HCT116 (cell line): Measurements from ENCODE around the gene SIX3. TPM values are rescaled to one million over a fixed set of nuclear protein-coding genes. Genes with fewer than 3 reads are reported as not detected.

Source experiments
- ATAC-seq: fragments of 200-7000 bp; cut with Tn5 transposase; 2 replicates; pipeline ENCODE4 v1.9.1; 2020; ENCODE audit warnings: mild to moderate bottlenecking, moderate library complexity
- BruUV-seq: library from RNA; stranded (reverse); fragments of 400-500 nt; replicated peaks from 2 replicates; lab custom pipeline; 2021; lab: Mats Ljungman, UMichigan
- CTCF ChIA-PET: fragments of 300-600 bp; sonication (Branson Sonifier 250); formaldehyde crosslinking; loops from one replicate; lab custom pipeline; 2021; ENCODE audit warnings: antibody characterized with exemption; lab: Charles Lee
- POLR2A ChIA-PET: fragments of 300-600, 350-600 bp; sonication (Branson Sonifier 250); formaldehyde crosslinking; loops from one replicate; lab custom pipeline; 2021; ENCODE audit warnings: antibody characterized with exemption; lab: Charles Lee
- RAD21 ChIA-PET, 2 experiments: fragments of 300-600 bp; sonication (Branson Sonifier 250); formaldehyde crosslinking; loops; one replicate each; lab custom pipeline; 2023; ENCODE audit warnings: low total read pairs in 2 of 2; ENCODE audit not compliant: uncharacterized antibody in 2 of 2, unreplicated experiment in 2 of 2, low non-redundant PET in 1 of 2; lab: Charles Lee
- DNase-seq: peaks from one replicate; pipeline ENCODE4 v3.0.0-alpha.2; 2010; ENCODE audit warnings: low read depth, low spot score
- H2AFZ ChIP-seq: fragments of 200-600 bp; shearing (Covaris generic), sonication (generic); 2 replicates; pipeline ENCODE4 v1.6.1; 2017; ENCODE audit warnings: low read depth, mixed run types, mixed read lengths, antibody characterized with exemption, low read length; ENCODE audit not compliant: poor library complexity, severe bottlenecking
- H3K27ac ChIP-seq: 2 replicates; pipeline ENCODE4 v1.5.1; 2012; ENCODE audit warnings: low read depth, low read length
- H3K27me3 ChIP-seq: fragments of 200-600 bp; sonication (generic); 2 replicates; pipeline ENCODE4 v1.6.1; 2016; ENCODE audit warnings: mixed run types, low read length, mixed read lengths; ENCODE audit not compliant: insufficient read depth
- H3K36me3 ChIP-seq, 2 experiments: fragments of 200-500 bp in 1 of 2; fragments of 200-600 bp in 1 of 2; sonication (Bioruptor generic) in 1 of 2; sonication (generic) in 1 of 2; 2 replicates each; pipeline versions ENCODE4 v1.5.1 to v1.6.1; 2014 to 2016; ENCODE audit warnings: low read length in 2 of 2, inconsistent platforms in 1 of 2, mixed read lengths in 1 of 2, mixed run types in 1 of 2; ENCODE audit not compliant: insufficient read depth in 2 of 2, control insufficient read depth in 1 of 2
- H3K4me1 ChIP-seq, 2 experiments: fragments of 200-600 bp in 1 of 2; sonication (generic) in 1 of 2; 2 replicates each; pipeline versions ENCODE4 v1.5.1 to v1.6.1; 2012 to 2017; ENCODE audit warnings: low read length in 2 of 2, inconsistent platforms in 1 of 2, mild to moderate bottlenecking in 1 of 2, mixed read lengths in 1 of 2, mixed run types in 1 of 2, moderate library complexity in 1 of 2; ENCODE audit not compliant: insufficient read depth in 2 of 2, control insufficient read depth in 1 of 2
- H3K4me2 ChIP-seq: fragments of 200-600 bp; sonication (generic); 2 replicates; pipeline ENCODE4 v1.6.1; 2017; ENCODE audit warnings: mixed run types, low read length, mixed read lengths
- H3K4me3 ChIP-seq, 2 experiments: fragments of 200-600 bp in 1 of 2; sonication (generic) in 1 of 2; replicated peaks in 1 of 2; 2 replicates each; pipeline ENCODE4 v1.5.1; 2011 to 2016; ENCODE audit warnings: low read length in 2 of 2, control low read depth in 1 of 2, low read depth in 1 of 2, mild to moderate bottlenecking in 1 of 2, mixed read lengths in 1 of 2, mixed run types in 1 of 2
- H3K79me2 ChIP-seq: fragments of 200-600 bp; sonication (generic); 2 replicates; pipeline ENCODE4 v1.6.1; 2017; ENCODE audit warnings: mild to moderate bottlenecking, mixed run types, low read length, moderate library complexity, mixed read lengths; ENCODE audit not compliant: insufficient read depth
- H3K9ac ChIP-seq: fragments of 200-600 bp; sonication (generic); 2 replicates; pipeline ENCODE4 v1.6.1; 2016; ENCODE audit warnings: low read length, mixed read lengths
- H3K9me2 ChIP-seq: fragments of 200-600 bp; sonication (generic), shearing (Covaris generic); 2 replicates; pipeline ENCODE4 v1.6.1; 2017; ENCODE audit warnings: mixed run types, mild to moderate bottlenecking, moderate library complexity; ENCODE audit not compliant: insufficient read depth
- H3K9me3 ChIP-seq, 2 experiments: fragments of 200-500 bp in 1 of 2; fragments of 200-600 bp in 1 of 2; sonication (Bioruptor generic) in 1 of 2; sonication (generic) in 1 of 2; 2 replicates each; pipeline ENCODE4 v1.6.1; 2014 to 2017; ENCODE audit warnings: low read length in 2 of 2, mixed read lengths in 2 of 2, inconsistent platforms in 1 of 2, low read depth in 1 of 2, mild to moderate bottlenecking in 1 of 2, mixed run types in 1 of 2, moderate library complexity in 1 of 2; ENCODE audit not compliant: control insufficient read depth in 1 of 2, insufficient read depth in 1 of 2
- H4K20me1 ChIP-seq: fragments of 200-600 bp; sonication (generic), shearing (Covaris generic); 2 replicates; pipeline ENCODE4 v1.6.1; 2017; ENCODE audit warnings: mixed run types, mild to moderate bottlenecking, moderate library complexity; ENCODE audit not compliant: insufficient read depth
- EZH2phosphoT487 ChIP-seq: fragments of 200-600 bp; IDR thresholded peaks from 2 replicates; pipeline ENCODE4 v1.6.1; 2018; ENCODE audit warnings: antibody characterized with exemption, borderline replicate concordance
- POLR2A ChIP-seq: IDR thresholded peaks from 2 replicates; pipeline ENCODE4 v1.7.0; 2011; ENCODE audit warnings: borderline replicate concordance; ENCODE audit not compliant: insufficient read depth, insufficient read length; ENCODE audit errors: extremely low read depth
- SIN3A ChIP-seq: IDR thresholded peaks from 2 replicates; pipeline ENCODE4 v1.6.1; 2012; ENCODE audit warnings: low read depth
- SP1 ChIP-seq: IDR thresholded peaks from 2 replicates; pipeline ENCODE4 v1.6.1; 2012; ENCODE audit warnings: low read depth
- YY1 ChIP-seq: IDR thresholded peaks from 2 replicates; pipeline ENCODE4 v1.6.1; 2011; ENCODE audit warnings: low read length, low read depth, moderate library complexity, mild to moderate bottlenecking; ENCODE audit not compliant: insufficient replicate concordance; ENCODE audit errors: extremely low read depth
- ZFX ChIP-seq: fragments of 450-650 bp; IDR thresholded peaks from 2 replicates; pipeline ENCODE4 v1.6.1; 2017
- ZNF274 ChIP-seq: fragments of 200-500 bp; sonication (Bioruptor generic); IDR thresholded peaks from 2 replicates; pipeline ENCODE4 v1.6.1; 2014; ENCODE audit warnings: mild to moderate bottlenecking, low read depth, low read length, inconsistent platforms
- intact Hi-C: fragments of 100-400 bp; cut with micrococcal nuclease; formaldehyde crosslinking; loops from 2 replicates; pipeline ENCODE4 v1.10.0; 2022
- total RNA-seq: library from RNA; stranded (reverse); gene quantifications from one replicate; pipeline ENCODE4 v1.2.1, GENCODE V29; 2021; ENCODE audit not compliant: unreplicated experiment
- TF ChIP-seq, protein P1 (sequence below): IDR thresholded peaks from 2 replicates; pipeline ENCODE4 v1.6.1; 2012

The SIX3 gene
- total RNA-seq, 1 experiment from 2014 or later, result 1.2 TPM

DNA sequence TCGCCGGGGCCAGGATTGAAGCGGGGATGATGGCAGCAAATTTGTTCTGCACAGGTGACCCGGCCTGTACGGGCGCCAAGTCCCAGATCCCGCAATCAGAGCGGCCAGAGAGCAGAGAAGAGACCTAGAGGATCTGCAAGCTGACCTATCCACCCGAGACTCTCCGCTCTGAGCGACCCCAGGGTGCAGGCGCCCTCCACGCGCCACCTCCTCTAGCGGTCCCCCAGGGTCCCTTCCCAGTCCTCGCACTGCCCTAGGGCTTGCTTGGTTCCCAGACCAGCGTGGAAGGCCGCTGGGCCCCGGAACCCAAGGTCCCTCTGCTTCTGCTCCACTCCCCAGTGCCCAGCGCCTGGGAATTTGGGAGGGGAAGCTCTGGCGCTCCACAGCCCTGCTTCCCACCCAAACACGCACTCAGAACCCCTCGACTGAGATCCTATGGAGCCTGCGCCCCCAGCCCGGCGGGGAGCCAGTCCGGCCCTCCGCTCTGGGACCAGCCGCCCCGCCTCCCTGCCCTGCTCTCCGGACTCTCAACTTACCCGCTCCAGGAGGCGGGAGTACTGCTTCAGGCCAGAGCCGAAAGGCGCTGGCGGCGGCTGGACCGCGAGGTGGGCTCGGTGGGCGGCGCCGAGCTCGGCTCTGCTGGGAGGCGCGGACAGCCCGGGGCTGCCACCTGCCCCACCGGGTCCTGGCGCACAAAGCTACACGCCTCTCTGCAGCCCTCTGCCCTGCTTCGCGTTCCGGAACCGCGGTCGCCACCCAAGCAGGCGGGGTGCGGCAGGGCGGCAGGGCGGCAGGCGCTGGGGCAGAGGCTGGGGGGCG is 3.0 kb upstream of the SIX3 start:
- H3K9ac ChIP-seq, result peak overlapping the region; percentile 74
- peak; percentile 67 for TF ChIP-seq ZFX
- no peak for TF ChIP-seq EZH2phosphoT487
- peak; percentile 46 for TF ChIP-seq POLR2A
- no peak for TF ChIP-seq SIN3A
- TF ChIP-seq YY1, result peak; percentile 3
- TF ChIP-seq ZNF274, result no peak
- no peak for TF ChIP-seq SP1
- TF ChIP-seq, protein P1, sequence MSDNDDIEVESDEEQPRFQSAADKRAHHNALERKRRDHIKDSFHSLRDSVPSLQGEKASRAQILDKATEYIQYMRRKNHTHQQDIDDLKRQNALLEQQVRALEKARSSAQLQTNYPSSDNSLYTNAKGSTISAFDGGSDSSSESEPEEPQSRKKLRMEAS, result peak; percentile 16; the same call in 1 of the 2 replicates
- peak overlapping the region; percentile 91 for H3K27ac ChIP-seq
- ATAC-seq (peak; percentile 57), DNase-seq (no peak)
- POLR2A ChIA-PET, result interaction anchor here (0.8 to 1.2 kb wide), 2 partner anchors 71 to 577 kb away, joined by 3 to 4 read pairs; partner anchors contain the start of genes CAMKMT and SIX2
- no peaks in the 10 kb centered on the region for H3K9me2 ChIP-seq
- peak overlapping the region; percentile 64 for H2AFZ ChIP-seq
- RAD21 ChIA-PET, result no interaction called here
- H3K4me2 ChIP-seq, result peak overlapping the region; percentile 93
- intact Hi-C loops, result no loop called here
- no peaks in the 10 kb centered on the region for H3K27me3 ChIP-seq
- H3K9me3 ChIP-seq, result no peaks in the 10 kb centered on the region
- peak overlapping the region; percentile 70 to 80 for H3K4me3 ChIP-seq
- peaks cover 14 to 46% of the 10 kb centered on the region in 2 experiments; a peak in 3 of 4 replicates for H3K4me1 ChIP-seq
- CTCF ChIA-PET, result interaction anchor here (1.1 to 2.3 kb wide), 4 partner anchors 13 to 459 kb away, joined by 3 to 7 read pairs (median 4); no protein-coding TSS in a partner anchor
- no peaks in the 10 kb centered on the region for H3K79me2 ChIP-seq
- TSS peak; percentile 87 for BruUV-seq
- H3K36me3 ChIP-seq, result no peaks in the 10 kb centered on the region
- no peaks in the 10 kb centered on the region for H4K20me1 ChIP-seq
